Adipocyte (in vitro differentiated cells): Measurements from ENCODE around the gene SASH3.

ENCODE experiments used
- DNase-seq: peaks from one replicate; pipeline ENCODE4 v3.0.0-alpha.2; 2015; ENCODE audit warnings: low read depth
- H3K27me3 ChIP-seq: replicated peaks from 2 replicates; pipeline ENCODE4 v1.7.0; 2013; ENCODE audit warnings: mild to moderate bottlenecking, low read length, moderate library complexity; ENCODE audit not compliant: control insufficient read depth, insufficient read depth
- H3K36me3 ChIP-seq: 2 replicates; pipeline ENCODE4 v1.7.0; 2013; ENCODE audit warnings: low read length, mild to moderate bottlenecking, moderate library complexity; ENCODE audit not compliant: control insufficient read depth, insufficient read depth, severe bottlenecking
- H3K4me1 ChIP-seq: 2 replicates; pipeline ENCODE4 v1.7.0; 2013; ENCODE audit warnings: mild to moderate bottlenecking, low read length, moderate library complexity; ENCODE audit not compliant: control insufficient read depth, insufficient read depth
- H3K4me3 ChIP-seq: 2 replicates; pipeline ENCODE4 v1.7.0; 2013; ENCODE audit warnings: mild to moderate bottlenecking, low read length, moderate library complexity
- H3K9ac ChIP-seq: 2 replicates; pipeline ENCODE4 v1.7.0; 2013; ENCODE audit warnings: mild to moderate bottlenecking, low read length, moderate library complexity
- H3K9me3 ChIP-seq: 2 replicates; pipeline ENCODE4 v1.7.0; 2013; ENCODE audit warnings: mild to moderate bottlenecking, low read length, moderate library complexity; ENCODE audit not compliant: control insufficient read depth

SASH3 gene

GRCh38 chrX:129798888-129799287 is 19.1 kb downstream of the SASH3 start:
- no peak for DNase-seq
- Histone ChIP-seq H3K27me3 (no peaks in the 10 kb centered on the region), H3K9me3 (no peaks in the 10 kb centered on the region), H3K4me3 (no peak overlapping the region), H3K4me1 (peaks cover 21% of the 10 kb centered on the region), H3K9ac (no peak overlapping the region), H3K36me3 (peaks cover 8% of the 10 kb centered on the region)

GRCh38 chrX:129800186-129800585 is 20.4 kb downstream of the SASH3 start:
- DNase-seq: no peak
- peaks cover 21% of the 10 kb centered on the region for H3K36me3 ChIP-seq
- H3K27me3 ChIP-seq: no peaks in the 10 kb centered on the region
- H3K4me1 ChIP-seq: peaks cover 23% of the 10 kb centered on the region
- H3K9me3 ChIP-seq: no peaks in the 10 kb centered on the region
- H3K9ac ChIP-seq: no peak overlapping the region
- H3K4me3 ChIP-seq: no peak overlapping the region

- peak; percentile 27 for DNase-seq
- Histone ChIP-seq H3K36me3 (peaks cover 36% of the 10 kb centered on the region), H3K9ac (peak overlapping the region; percentile 38), H3K27me3 (peaks cover 3% of the 10 kb centered on the region), H3K4me1 (peaks cover 28% of the 10 kb centered on the region), H3K9me3 (no peaks in the 10 kb centered on the region), H3K4me3 (no peak overlapping the region)
These were observed 23.1 kb downstream of the SASH3 start for GRCh38 chrX:129802863-129803262.

- H3K9ac ChIP-seq: no peak overlapping the region
- peaks cover 3% of the 10 kb centered on the region for H3K27me3 ChIP-seq
- no peak overlapping the region for H3K4me3 ChIP-seq
- peaks cover 37% of the 10 kb centered on the region for H3K4me1 ChIP-seq
- H3K36me3 ChIP-seq: peaks cover 39% of the 10 kb centered on the region
- no peaks in the 10 kb centered on the region for H3K9me3 ChIP-seq
- no peak for DNase-seq
These were observed 25.1 kb downstream of the SASH3 start for GRCh38 chrX:129804806-129805205.

GRCh38 chrX:129808158-129808828 is 28.5 kb downstream of the SASH3 start:
- Histone ChIP-seq H3K9ac (peak overlapping the region; percentile 63), H3K27me3 (peaks cover 10% of the 10 kb centered on the region), H3K4me3 (peak overlapping the region; percentile 38), H3K36me3 (peaks cover 56% of the 10 kb centered on the region), H3K4me1 (peaks cover 33% of the 10 kb centered on the region), H3K9me3 (no peaks in the 10 kb centered on the region)
- peak; percentile 74 for DNase-seq

GRCh38 chrX:129808829-129809796 is 29.4 kb downstream of the SASH3 start:
- peaks cover 11% of the 10 kb centered on the region for H3K27me3 ChIP-seq
- peaks cover 34% of the 10 kb centered on the region for H3K4me1 ChIP-seq
- no peak for DNase-seq
- H3K9ac ChIP-seq: peak overlapping the region; percentile 43
- no peaks in the 10 kb centered on the region for H3K9me3 ChIP-seq
- peaks cover 55% of the 10 kb centered on the region for H3K36me3 ChIP-seq
- H3K4me3 ChIP-seq: peak overlapping the region; percentile 38

- peaks cover 28% of the 10 kb centered on the region for H3K4me1 ChIP-seq
- no peak overlapping the region for H3K4me3 ChIP-seq
- H3K9me3 ChIP-seq: peaks cover 6% of the 10 kb centered on the region
- no peak for DNase-seq
- H3K36me3 ChIP-seq: peaks cover 46% of the 10 kb centered on the region
- peak overlapping the region; percentile 50 for H3K9ac ChIP-seq
- H3K27me3 ChIP-seq: peaks cover 11% of the 10 kb centered on the region
These were observed 34.1 kb downstream of the SASH3 start for GRCh38 chrX:129813662-129814368.

- Histone ChIP-seq H3K27me3 (peaks cover 5% of the 10 kb centered on the region), H3K9ac (no peak overlapping the region)
- DNase-seq: no peak
These were observed 38.4 kb downstream of the SASH3 start for GRCh38 chrX:129818123-129818522.

GRCh38 chrX:129823115-129823514 is 43.4 kb downstream of the SASH3 start:
- no peaks in the 10 kb centered on the region for H3K9me3 ChIP-seq
- peaks cover 9% of the 10 kb centered on the region for H3K4me1 ChIP-seq
- no peak overlapping the region for H3K4me3 ChIP-seq
- H3K36me3 ChIP-seq: peaks cover 21% of the 10 kb centered on the region
- H3K27me3 ChIP-seq: no peaks in the 10 kb centered on the region
- peak; percentile 61 for DNase-seq
- peak overlapping the region; percentile 59 for H3K9ac ChIP-seq

More at GRCh38 chrX:129818123-129818522, 38.4 kb downstream of the SASH3 start:
- peaks cover 17% of the 10 kb centered on the region for H3K4me1 ChIP-seq
- H3K36me3 ChIP-seq: peaks cover 20% of the 10 kb centered on the region
- no peak overlapping the region for H3K4me3 ChIP-seq
- H3K9me3 ChIP-seq: peaks cover 6% of the 10 kb centered on the region

GRCh38 chrX:129823522-129823921 is 43.8 kb downstream of the SASH3 start:
- DNase-seq: no peak
- peaks cover 9% of the 10 kb centered on the region for H3K4me1 ChIP-seq
- H3K4me3 ChIP-seq: no peak overlapping the region
- peak overlapping the region; percentile 59 for H3K9ac ChIP-seq
- H3K9me3 ChIP-seq: no peaks in the 10 kb centered on the region
- peaks cover 20% of the 10 kb centered on the region for H3K36me3 ChIP-seq
- no peaks in the 10 kb centered on the region for H3K27me3 ChIP-seq

GRCh38 chrX:129824620-129825019 is 44.9 kb downstream of the SASH3 start:
- Histone ChIP-seq H3K4me3 (no peak overlapping the region), H3K4me1 (peaks cover 9% of the 10 kb centered on the region), H3K9ac (no peak overlapping the region), H3K36me3 (peaks cover 22% of the 10 kb centered on the region), H3K27me3 (no peaks in the 10 kb centered on the region), H3K9me3 (no peaks in the 10 kb centered on the region)
- no peak for DNase-seq
